Heart left ventricle (tissue), 13 donors: ENCODE results near the gene ZNF689.

Source experiments
- POLR2A ChIP-seq, 2 donors: fragments of 450-650 bp; IDR thresholded peaks; one replicate each; pipeline ENCODE4 v1.6.1; 2017; ENCODE audit warnings: antibody characterized with exemption in 2 of 2, mild to moderate bottlenecking in 2 of 2, moderate library complexity in 2 of 2
- TF ChIP-seq, protein P1 (sequence below), 12 donors: fragments of 200-600 bp; sonication (generic) in 4 of 12; IDR thresholded peaks; one replicate each; pipeline versions ENCODE4 v1.5.0 to v1.8.0; 2018 to 2022; ENCODE audit warnings: antibody characterized with exemption in 12 of 12, mild to moderate bottlenecking in 5 of 12
- donor health status: ischemic (EF 13 %, LVEDD 7.1; RV severe dilation, severe dysfunction).
- donor health status: DM: no; HTN: yes; CAD: no.
- donor health status: DM: no; HTN: no; CAD: no.
- donor health status: ischemic (EF 25% LVEDD 6.9; RV normal size, moderate dysfunction).
- donor health status: ischemic (EF 25% LVEDD 5.7; RV mildly dilated, moderate dysfunction).
- donor health status: ischemic (EF 35%, LVEDD 5.7; RV mildly dilated, moderate dysfunction).
- donor health status: nonischemic (EF 11% LVEDD 7.7; RV severe dilation, severe dysfunction).
- donor health status: DM: yes; HTN: yes; CAD: no.
- donor health status: PGD.
- donor health status: ischemic (EF 29% LVEDD 5.4; RV normal size, mild dysfunction).
- donor health status: nonischemic (EF 23%, LVEDD 6.1; RV moderate dilation, normal function).

GRCh38 chr16:30554557-30555314 lies 55.5 kb downstream of the ZNF689 start:
- TF ChIP-seq, protein P1, sequence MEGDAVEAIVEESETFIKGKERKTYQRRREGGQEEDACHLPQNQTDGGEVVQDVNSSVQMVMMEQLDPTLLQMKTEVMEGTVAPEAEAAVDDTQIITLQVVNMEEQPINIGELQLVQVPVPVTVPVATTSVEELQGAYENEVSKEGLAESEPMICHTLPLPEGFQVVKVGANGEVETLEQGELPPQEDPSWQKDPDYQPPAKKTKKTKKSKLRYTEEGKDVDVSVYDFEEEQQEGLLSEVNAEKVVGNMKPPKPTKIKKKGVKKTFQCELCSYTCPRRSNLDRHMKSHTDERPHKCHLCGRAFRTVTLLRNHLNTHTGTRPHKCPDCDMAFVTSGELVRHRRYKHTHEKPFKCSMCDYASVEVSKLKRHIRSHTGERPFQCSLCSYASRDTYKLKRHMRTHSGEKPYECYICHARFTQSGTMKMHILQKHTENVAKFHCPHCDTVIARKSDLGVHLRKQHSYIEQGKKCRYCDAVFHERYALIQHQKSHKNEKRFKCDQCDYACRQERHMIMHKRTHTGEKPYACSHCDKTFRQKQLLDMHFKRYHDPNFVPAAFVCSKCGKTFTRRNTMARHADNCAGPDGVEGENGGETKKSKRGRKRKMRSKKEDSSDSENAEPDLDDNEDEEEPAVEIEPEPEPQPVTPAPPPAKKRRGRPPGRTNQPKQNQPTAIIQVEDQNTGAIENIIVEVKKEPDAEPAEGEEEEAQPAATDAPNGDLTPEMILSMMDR (IDR thresholded peaks at IDR 0.05), result no peak
- no peak for TF ChIP-seq POLR2A (IDR thresholded peaks at IDR 0.05)
